HG03097 (cell line): ENCODE data around the gene RCAN2.
"Not testable (repeated sequence)": the region's sequence is repeated elsewhere in the genome, so short reads cannot be mapped to it uniquely, and the experiment has no call there.

Experiments
- ATAC-seq: cut with Tn5 transposase; IDR thresholded peaks from one replicate; pipeline ENCODE4 v1.9.1; 2021; ENCODE audit not compliant: unreplicated experiment, low FRiP score

The RCAN2 gene

GRCh38 chr6:46444772-46445454 lies 46.3 kb downstream of the RCAN2 start:
- no peak for ATAC-seq

GRCh38 chr6:46443623-46444022 lies 47.6 kb downstream of the RCAN2 start:
- ATAC-seq = no peak

GRCh38 chr6:46440641-46441040 lies 50.6 kb downstream of the RCAN2 start:
- no peak for ATAC-seq

- ATAC-seq = no peak
Observed at GRCh38 chr6:46440141-46440540, 51.1 kb downstream of the RCAN2 start.

- ATAC-seq = no peak
Observed at GRCh38 chr6:46438245-46438644, 53.0 kb downstream of the RCAN2 start.

- ATAC-seq = no peak
Observed at GRCh38 chr6:46437671-46438221, 53.5 kb downstream of the RCAN2 start.

- no peak for ATAC-seq
Observed at GRCh38 chr6:46422619-46423018, 68.6 kb downstream of the RCAN2 start.

- ATAC-seq = no peak
Observed at GRCh38 chr6:46421939-46422338, 69.3 kb downstream of the RCAN2 start.

- ATAC-seq = no peak
Observed at GRCh38 chr6:46420921-46421638, 70.2 kb downstream of the RCAN2 start.

- no peak for ATAC-seq
Observed at GRCh38 chr6:46419576-46420002, 71.7 kb downstream of the RCAN2 start.

- no peak for ATAC-seq
Observed at GRCh38 chr6:46414398-46414797, 76.9 kb downstream of the RCAN2 start.

- ATAC-seq = no peak
Observed at GRCh38 chr6:46412662-46413061, 78.6 kb downstream of the RCAN2 start.

- ATAC-seq = no peak
Observed at GRCh38 chr6:46411456-46412197, 79.6 kb downstream of the RCAN2 start.

- no peak for ATAC-seq
Observed at GRCh38 chr6:46410334-46410953, 80.8 kb downstream of the RCAN2 start.

GRCh38 chr6:46407776-46408530 lies 83.3 kb downstream of the RCAN2 start:
- ATAC-seq = no peak

- no peak for ATAC-seq
Observed at GRCh38 chr6:46407246-46407645, 84.0 kb downstream of the RCAN2 start.

- not testable (repeated sequence) for ATAC-seq
Observed at GRCh38 chr6:46405620-46406180, 85.5 kb downstream of the RCAN2 start.

- ATAC-seq = no peak
Observed at GRCh38 chr6:46400898-46401297, 90.4 kb downstream of the RCAN2 start.

GRCh38 chr6:46395530-46395929 lies 95.7 kb downstream of the RCAN2 start:
- no peak for ATAC-seq

- no peak for ATAC-seq
Observed at GRCh38 chr6:46393940-46394337, 97.3 kb downstream of the RCAN2 start.
